Spinal cord (tissue), 10 donors: ENCODE data around the gene SH3GL3. TPM values are rescaled to one million over a fixed set of nuclear protein-coding genes. Genes with fewer than 3 reads are reported as not detected.
A peak's percentile ranks its signal among the peaks of the same experiment; 100 is the strongest.

Experiments used
- DNase-seq, 6 donors: peaks; one replicate each; pipeline versions ENCODE4 v3.0.0 to v3.0.0-alpha.2; 2013 to 2015; ENCODE audit warnings: low spot score in 6 of 6, low read depth in 4 of 6
- H3K27ac ChIP-seq: one replicate; pipeline ENCODE4 v1.5.1; 2013; ENCODE audit warnings: low read depth, low read length, control low read depth
- H3K27me3 ChIP-seq: one replicate; pipeline ENCODE4 v1.6.1; 2013; ENCODE audit warnings: low read length; ENCODE audit not compliant: control insufficient read depth, insufficient read depth
- H3K36me3 ChIP-seq: one replicate; pipeline ENCODE4 v1.6.1; 2013; ENCODE audit warnings: low read length; ENCODE audit not compliant: control insufficient read depth, insufficient read depth
- H3K4me1 ChIP-seq: one replicate; pipeline ENCODE4 v1.6.1; 2013; ENCODE audit warnings: low read length; ENCODE audit not compliant: control insufficient read depth, insufficient read depth
- H3K4me3 ChIP-seq: one replicate; pipeline ENCODE4 v1.5.1; 2013; ENCODE audit warnings: low read depth, low read length, control low read depth
- H3K9me3 ChIP-seq: one replicate; pipeline ENCODE4 v1.6.1; 2013; ENCODE audit warnings: low read length; ENCODE audit not compliant: control insufficient read depth, insufficient read depth
- WGBS: methylation state at CpG from one replicate; pipeline ENCODE4 v1.1.5; 2013; ENCODE audit warnings: missing lambda C conversion rate; ENCODE audit not compliant: insufficient coverage; 5-methylcytosine and 5-hydroxymethylcytosine counted together
- polyA plus RNA-seq, 2 donors: library from polyadenylated mRNA; unstranded; fragments of 120-200 nt; gene quantifications; one replicate each; pipeline ENCODE4 v1.2.1, GENCODE V29; 2013; ENCODE audit not compliant: insufficient read length in 2 of 2
- total RNA-seq, 2 donors: library from RNA; depleted of rRNA in 1 of 2; stranded (reverse); fragments of 120-200 nt in 1 of 2; fragments of >200 nt in 1 of 2; gene quantifications; one replicate each; pipeline versions ENCODE4 v1.2.3 to v1.2.4, GENCODE V29; 2013 to 2014
- donor health status: healthy.

Gene SH3GL3
- total and polyA plus RNA-seq, 4 donors = 46.6 to 105 (median 89.5) TPM

DNA sequence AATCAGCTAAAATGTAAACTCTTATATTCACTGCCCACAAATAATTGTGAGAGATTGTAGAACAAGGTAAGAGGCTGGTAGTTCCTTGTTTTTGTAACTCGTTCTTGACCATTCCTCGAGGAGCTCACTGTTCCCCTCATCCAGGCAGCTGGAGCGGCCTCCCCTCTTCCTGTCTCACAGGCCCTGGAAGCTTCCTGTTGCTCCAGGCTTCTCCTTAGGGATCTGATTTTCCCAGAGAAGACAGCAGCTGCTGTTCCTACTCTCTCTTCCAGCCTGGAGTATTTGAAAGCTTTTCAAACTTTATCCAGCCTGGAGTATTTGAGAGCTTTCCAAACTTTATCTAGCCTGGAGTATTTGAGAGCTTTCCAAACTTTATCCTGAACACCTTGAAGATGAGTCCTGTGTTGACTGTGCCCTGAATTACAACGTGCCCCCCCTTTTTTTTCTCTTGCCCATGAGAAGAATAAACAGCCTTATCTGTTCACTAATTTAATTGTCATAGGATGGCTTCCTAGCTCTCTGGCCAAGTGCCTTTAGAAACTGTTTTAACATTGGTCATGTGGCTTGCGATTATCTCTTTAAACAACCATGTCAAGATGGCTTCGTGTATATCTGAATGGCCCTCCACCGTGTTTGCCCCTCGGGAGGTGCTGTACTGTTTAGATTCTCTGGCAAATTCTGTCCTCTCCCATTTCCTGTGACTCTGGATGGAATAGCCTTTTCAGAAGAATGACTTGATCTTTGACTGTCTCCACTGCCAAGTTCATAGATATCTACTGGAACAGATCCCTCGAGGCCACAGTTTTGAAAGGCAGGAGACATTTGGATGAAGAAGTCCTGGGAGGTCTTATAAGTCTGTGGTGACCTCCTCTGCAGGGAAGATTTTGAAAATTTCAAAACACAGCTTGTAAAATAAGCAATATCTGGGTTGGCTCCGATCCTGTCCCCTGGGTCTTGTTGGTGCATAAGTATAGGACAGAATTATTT, 211.6 kb downstream of the SH3GL3 start:
- 87% methylated on average over 6 of the region's 10 CpGs for WGBS

DNA sequence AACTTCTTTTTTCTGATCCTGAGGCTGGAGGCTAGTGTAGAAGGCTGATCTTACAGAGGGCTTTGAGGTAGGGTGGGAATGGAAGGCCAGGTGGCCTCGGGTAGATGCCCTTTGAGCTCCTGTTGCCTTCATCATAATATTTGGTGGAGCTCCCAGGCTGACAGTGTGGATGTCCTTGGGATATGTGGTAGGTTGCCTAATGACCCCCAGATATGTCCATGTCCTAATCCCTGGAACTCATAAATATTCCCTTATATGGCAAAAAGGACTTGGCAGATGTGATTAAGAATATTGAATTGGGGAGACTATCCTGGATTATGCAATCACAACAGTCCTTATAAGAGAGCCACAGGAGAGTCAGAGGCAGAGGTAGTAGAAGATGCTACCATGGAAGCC, 212.3 kb downstream of the SH3GL3 start:
- Histone ChIP-seq H3K9me3 (no peaks in the 10 kb centered on the region), H3K27me3 (peaks cover 19% of the 10 kb centered on the region), H3K36me3 (no peaks in the 10 kb centered on the region), H3K4me1 (peaks cover 12% of the 10 kb centered on the region), H3K27ac (no peak overlapping the region), H3K4me3 (no peak overlapping the region)
- no CpG with 5 or more reads among the region's 1 CpG for WGBS
- no peak for DNase-seq

More for the DNA sequence above, 211.6 kb downstream of the SH3GL3 start:
- H3K27ac ChIP-seq = no peak overlapping the region
- DNase-seq = no peak
- no peaks in the 10 kb centered on the region for H3K36me3 ChIP-seq
- H3K4me3 ChIP-seq = no peak overlapping the region
- H3K9me3 ChIP-seq = no peaks in the 10 kb centered on the region
- H3K4me1 ChIP-seq = peaks cover 16% of the 10 kb centered on the region
- peaks cover 23% of the 10 kb centered on the region for H3K27me3 ChIP-seq

DNA sequence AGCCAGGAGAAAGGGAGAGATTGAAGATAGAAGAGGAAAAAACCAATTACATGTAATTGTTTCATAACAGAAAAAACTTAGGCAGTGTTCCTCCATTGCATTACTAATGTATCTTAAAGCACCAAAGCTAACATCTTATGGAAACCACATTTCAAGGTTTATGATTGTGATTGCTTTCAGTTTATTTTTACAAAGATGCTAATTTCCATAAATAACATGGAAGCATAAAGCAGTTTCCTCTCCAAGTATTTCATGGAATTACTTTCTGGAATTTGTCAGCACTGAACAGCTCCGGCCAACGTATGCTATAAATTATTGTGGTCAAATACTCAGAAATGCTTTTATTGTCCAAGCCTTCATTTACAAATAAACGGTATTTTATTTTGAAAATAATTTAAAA, 218.3 kb downstream of the SH3GL3 start:
- Histone ChIP-seq H3K9me3 (peaks cover 2% of the 10 kb centered on the region), H3K4me1 (no peaks in the 10 kb centered on the region), H3K27me3 (no peaks in the 10 kb centered on the region), H3K36me3 (no peaks in the 10 kb centered on the region), H3K27ac (no peak overlapping the region), H3K4me3 (no peak overlapping the region)
- WGBS = no CpG with 5 or more reads among the region's 3 CpGs
- DNase-seq = peak in 1 of 6 donors; percentile 12

Other genes starting within 250 kb of the SH3GL3 start
- 100 to 1,000 TPM in 1 of 2 donors, 10 to 100 TPM in 1; 64.2 to 113 TPM for gene HDGFL3, start 239.5 kb upstream of the SH3GL3 start, total RNA-seq
- 100 to 1,000 TPM; 140 to 195 TPM for gene HDGFL3, start 239.5 kb upstream of the SH3GL3 start, polyA plus RNA-seq
- under 1 TPM; 0.22 to 0.69 TPM for gene BNC1, start 162.7 kb upstream of the SH3GL3 start, total RNA-seq
- under 1 TPM; 0.15 to 0.17 TPM for gene BNC1, start 162.7 kb upstream of the SH3GL3 start, polyA plus RNA-seq
- 10 to 100 TPM; 19.8 to 25.2 TPM for gene ADAMTSL3, start 206.8 kb downstream of the SH3GL3 start, total RNA-seq
- gene ADAMTSL3, start 206.8 kb downstream of the SH3GL3 start, polyA plus RNA-seq = 1 to 10 TPM; 3.6 to 4.3 TPM